Measurements from ENCODE around the gene PRKCB.

Gene PRKCB

DNA sequence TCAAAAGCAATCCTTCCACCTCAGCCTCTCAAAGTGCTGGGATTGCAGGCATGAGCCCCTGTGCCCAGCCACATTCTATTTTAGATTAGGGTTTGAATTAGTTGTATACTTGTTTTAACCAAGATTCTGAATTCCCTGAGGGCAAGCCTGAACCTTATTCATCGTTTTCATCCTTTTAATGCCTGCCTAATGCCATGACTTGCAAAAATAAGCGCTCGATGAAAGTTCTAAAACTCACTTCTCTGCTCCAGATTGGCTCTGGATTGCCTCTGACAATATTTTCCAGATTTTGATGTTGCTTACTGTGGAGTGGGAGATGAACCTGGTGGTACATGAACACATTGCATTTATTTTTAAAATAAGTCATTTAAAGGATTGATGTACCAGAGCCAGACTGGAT is 329.5 kb downstream of the PRKCB start:
- H3K27me3 ChIP-seq (ENCODE audit: control insufficient read depth in 1 of 2, insufficient read depth in 2 of 2, low read length in 2 of 2): no peaks in the 10 kb centered on the region
- no peak overlapping the region for H3K27ac ChIP-seq (ENCODE audit: low read depth, low read length)
- no peaks in the 10 kb centered on the region for H3K9me3 ChIP-seq (ENCODE audit: control insufficient read depth in 1 of 2, low read length in 2 of 2)
- no peaks in the 10 kb centered on the region for H3K36me3 ChIP-seq (ENCODE audit: control insufficient read depth in 1 of 2, insufficient read depth in 2 of 2, low read length in 2 of 2)
- H3K4me1 ChIP-seq (ENCODE audit: control insufficient read depth in 1 of 2, insufficient read depth in 2 of 2, low read length in 2 of 2): no peaks in the 10 kb centered on the region
- no peak overlapping the region for H3K4me3 ChIP-seq (ENCODE audit: low read depth in 1 of 2, low read length in 2 of 2)
- no peak overlapping the region for H3K9ac ChIP-seq (ENCODE audit: low read depth in 1 of 2, low read length in 2 of 2)

DNA sequence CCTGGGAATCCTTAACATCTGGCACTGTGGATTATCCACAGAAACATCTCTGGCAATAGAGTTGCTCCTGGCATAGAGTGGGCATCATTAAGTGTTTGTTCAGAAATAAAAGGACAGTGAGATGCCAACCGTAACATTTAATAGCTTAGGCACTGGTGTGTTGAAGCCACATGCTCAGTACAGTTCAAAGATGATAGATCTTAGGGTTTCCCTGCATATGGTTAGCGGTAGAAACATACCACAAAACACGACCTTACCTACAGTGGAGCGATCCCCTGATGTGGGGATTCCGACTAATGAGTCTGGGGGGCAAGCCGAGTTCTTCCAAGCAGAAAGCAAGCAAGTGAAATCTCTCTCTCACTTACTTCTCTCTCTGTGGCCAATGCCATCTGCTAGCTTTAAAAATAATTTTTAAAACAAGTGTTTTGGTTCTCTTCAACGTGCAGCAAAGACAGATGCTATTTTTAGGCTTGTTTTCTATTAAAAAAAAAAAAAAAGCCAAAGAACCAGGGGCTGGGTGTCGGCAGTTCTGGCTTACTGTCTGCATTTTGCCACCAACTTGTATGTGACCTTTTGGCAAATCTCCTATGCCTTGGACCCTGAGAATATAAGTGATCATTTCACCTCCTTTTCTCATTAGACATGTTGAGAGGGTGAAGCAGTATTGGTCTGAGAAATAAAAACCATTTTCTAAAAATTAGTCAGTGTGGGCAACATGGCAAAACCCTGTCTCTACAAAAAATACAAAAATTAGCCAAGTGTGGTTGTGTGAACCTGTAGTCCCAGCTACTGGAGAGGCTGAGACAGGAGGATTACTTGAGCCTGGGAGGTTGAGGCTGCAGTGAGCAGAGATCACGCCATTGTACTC is 331.1 kb downstream of the PRKCB start:
- Histone ChIP-seq H3K4me1 (ENCODE audit: control insufficient read depth in 1 of 2, insufficient read depth in 2 of 2, low read length in 2 of 2) (no peaks in the 10 kb centered on the region), H3K27me3 (ENCODE audit: control insufficient read depth in 1 of 2, insufficient read depth in 2 of 2, low read length in 2 of 2) (no peaks in the 10 kb centered on the region), H3K9me3 (ENCODE audit: control insufficient read depth in 1 of 2, low read length in 2 of 2) (no peaks in the 10 kb centered on the region), H3K27ac (ENCODE audit: low read depth, low read length) (no peak overlapping the region), H3K4me3 (ENCODE audit: low read depth in 1 of 2, low read length in 2 of 2) (no peak overlapping the region), H3K9ac (ENCODE audit: low read depth in 1 of 2, low read length in 2 of 2) (no peak overlapping the region), H3K36me3 (ENCODE audit: control insufficient read depth in 1 of 2, insufficient read depth in 2 of 2, low read length in 2 of 2) (no peaks in the 10 kb centered on the region)

DNA sequence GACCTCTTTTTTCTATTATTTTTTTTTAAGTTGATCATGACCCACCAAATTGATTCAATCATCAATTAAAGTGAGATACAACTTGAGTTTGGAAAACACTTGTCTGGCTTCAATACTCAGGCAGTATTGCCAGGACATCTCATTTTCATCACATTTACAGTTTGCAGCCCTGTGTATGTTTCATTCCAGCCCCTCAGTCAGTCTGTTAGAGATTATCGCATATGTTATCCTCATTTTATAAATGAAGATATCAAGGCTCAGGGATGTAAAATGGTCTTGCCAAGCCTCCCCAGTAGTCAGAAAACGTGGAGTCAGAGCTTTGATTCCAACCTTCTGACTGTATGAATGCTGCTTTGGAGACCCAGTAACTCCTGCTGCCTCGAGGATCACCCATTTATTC is 333.1 kb downstream of the PRKCB start:
- Histone ChIP-seq H3K27ac (ENCODE audit: low read depth, low read length) (no peak overlapping the region), H3K27me3 (ENCODE audit: control insufficient read depth in 1 of 2, insufficient read depth in 2 of 2, low read length in 2 of 2) (no peaks in the 10 kb centered on the region), H3K4me1 (ENCODE audit: control insufficient read depth in 1 of 2, insufficient read depth in 2 of 2, low read length in 2 of 2) (no peaks in the 10 kb centered on the region), H3K36me3 (ENCODE audit: control insufficient read depth in 1 of 2, insufficient read depth in 2 of 2, low read length in 2 of 2) (no peaks in the 10 kb centered on the region), H3K9me3 (ENCODE audit: control insufficient read depth in 1 of 2, low read length in 2 of 2) (no peaks in the 10 kb centered on the region), H3K9ac (ENCODE audit: low read depth in 1 of 2, low read length in 2 of 2) (no peak overlapping the region), H3K4me3 (ENCODE audit: low read depth in 1 of 2, low read length in 2 of 2) (no peak overlapping the region)

DNA sequence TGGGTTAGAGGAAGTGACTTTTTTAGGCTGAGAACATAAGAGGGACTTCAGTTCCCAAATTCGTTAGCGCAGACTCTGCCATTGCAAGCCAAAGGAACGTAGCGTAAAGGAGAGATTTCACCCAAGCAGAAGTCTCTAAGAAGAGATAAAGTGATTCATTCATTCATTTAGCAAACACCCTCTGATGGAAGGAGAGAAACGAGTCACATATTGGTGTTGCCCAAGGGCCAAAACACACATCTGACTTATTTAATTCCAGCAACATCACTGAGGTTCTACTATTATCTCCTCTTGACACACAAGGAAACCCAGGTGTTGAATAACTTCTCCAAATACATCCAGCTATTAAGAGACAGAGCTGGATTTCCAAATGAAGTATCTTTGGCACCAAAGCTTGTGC is 334.6 kb downstream of the PRKCB start:
- no peaks in the 10 kb centered on the region for H3K27me3 ChIP-seq (ENCODE audit: control insufficient read depth in 1 of 2, insufficient read depth in 2 of 2, low read length in 2 of 2)
- H3K4me1 ChIP-seq (ENCODE audit: control insufficient read depth in 1 of 2, insufficient read depth in 2 of 2, low read length in 2 of 2): no peaks in the 10 kb centered on the region
- H3K4me3 ChIP-seq (ENCODE audit: low read depth in 1 of 2, low read length in 2 of 2): no peak overlapping the region
- no peak overlapping the region for H3K27ac ChIP-seq (ENCODE audit: low read depth, low read length)
- no peaks in the 10 kb centered on the region for H3K9me3 ChIP-seq (ENCODE audit: control insufficient read depth in 1 of 2, low read length in 2 of 2)
- H3K36me3 ChIP-seq (ENCODE audit: control insufficient read depth in 1 of 2, insufficient read depth in 2 of 2, low read length in 2 of 2): no peaks in the 10 kb centered on the region
- H3K9ac ChIP-seq (ENCODE audit: low read depth in 1 of 2, low read length in 2 of 2): no peak overlapping the region

DNA sequence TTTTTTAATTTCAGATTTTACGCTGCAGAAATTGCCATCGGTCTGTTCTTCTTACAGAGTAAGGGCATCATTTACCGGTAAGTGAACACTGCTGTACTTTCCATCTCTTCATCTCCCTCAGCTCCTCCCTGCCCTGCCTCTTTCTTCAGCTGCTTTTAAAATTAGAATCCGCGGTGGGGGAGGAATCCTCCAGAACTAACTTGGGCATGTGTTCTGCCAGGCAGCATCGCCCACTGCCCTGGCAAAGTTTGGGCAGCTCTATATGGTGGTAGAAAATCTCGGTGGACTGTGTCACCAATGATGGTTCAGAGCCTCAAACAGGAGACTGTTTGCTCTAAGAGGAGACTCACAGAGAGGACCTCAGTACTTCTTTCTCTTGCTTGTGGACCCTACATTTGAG is 338.7 kb downstream of the PRKCB start:
- no peaks in the 10 kb centered on the region for H3K9me3 ChIP-seq (ENCODE audit: control insufficient read depth in 1 of 2, low read length in 2 of 2)
- no peaks in the 10 kb centered on the region for H3K4me1 ChIP-seq (ENCODE audit: control insufficient read depth in 1 of 2, insufficient read depth in 2 of 2, low read length in 2 of 2)
- H3K36me3 ChIP-seq (ENCODE audit: control insufficient read depth in 1 of 2, insufficient read depth in 2 of 2, low read length in 2 of 2): no peaks in the 10 kb centered on the region
- H3K27ac ChIP-seq (ENCODE audit: low read depth, low read length): no peak overlapping the region
- no peaks in the 10 kb centered on the region for H3K27me3 ChIP-seq (ENCODE audit: control insufficient read depth in 1 of 2, insufficient read depth in 2 of 2, low read length in 2 of 2)
- H3K4me3 ChIP-seq (ENCODE audit: low read depth in 1 of 2, low read length in 2 of 2): no peak overlapping the region
- H3K9ac ChIP-seq (ENCODE audit: low read depth in 1 of 2, low read length in 2 of 2): no peak overlapping the region

DNA sequence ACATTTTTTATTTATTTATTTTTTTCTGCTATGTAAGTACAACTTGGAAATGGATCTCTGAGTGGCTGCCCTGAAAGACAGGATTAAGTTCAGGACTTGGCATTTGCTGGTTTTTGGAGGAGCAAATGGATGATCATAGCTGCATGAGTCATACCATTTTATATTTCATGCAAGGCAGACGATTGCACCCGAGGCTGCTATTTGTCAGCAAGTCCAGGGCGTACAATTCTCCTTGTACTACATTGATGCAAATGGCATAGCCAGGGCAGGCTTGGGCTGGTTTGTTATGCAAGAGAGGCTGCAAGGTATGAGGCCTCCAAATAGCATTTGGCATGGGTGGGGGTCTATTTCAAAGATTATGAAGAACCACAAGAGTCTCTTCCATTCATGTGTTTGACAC is 339.2 kb downstream of the PRKCB start:
- H3K36me3 ChIP-seq (ENCODE audit: control insufficient read depth in 1 of 2, insufficient read depth in 2 of 2, low read length in 2 of 2): no peaks in the 10 kb centered on the region
- no peaks in the 10 kb centered on the region for H3K27me3 ChIP-seq (ENCODE audit: control insufficient read depth in 1 of 2, insufficient read depth in 2 of 2, low read length in 2 of 2)
- H3K4me1 ChIP-seq (ENCODE audit: control insufficient read depth in 1 of 2, insufficient read depth in 2 of 2, low read length in 2 of 2): no peaks in the 10 kb centered on the region
- no peak overlapping the region for H3K4me3 ChIP-seq (ENCODE audit: low read depth in 1 of 2, low read length in 2 of 2)
- no peaks in the 10 kb centered on the region for H3K9me3 ChIP-seq (ENCODE audit: control insufficient read depth in 1 of 2, low read length in 2 of 2)
- no peak overlapping the region for H3K27ac ChIP-seq (ENCODE audit: low read depth, low read length)
- no peak overlapping the region for H3K9ac ChIP-seq (ENCODE audit: low read depth in 1 of 2, low read length in 2 of 2)

DNA sequence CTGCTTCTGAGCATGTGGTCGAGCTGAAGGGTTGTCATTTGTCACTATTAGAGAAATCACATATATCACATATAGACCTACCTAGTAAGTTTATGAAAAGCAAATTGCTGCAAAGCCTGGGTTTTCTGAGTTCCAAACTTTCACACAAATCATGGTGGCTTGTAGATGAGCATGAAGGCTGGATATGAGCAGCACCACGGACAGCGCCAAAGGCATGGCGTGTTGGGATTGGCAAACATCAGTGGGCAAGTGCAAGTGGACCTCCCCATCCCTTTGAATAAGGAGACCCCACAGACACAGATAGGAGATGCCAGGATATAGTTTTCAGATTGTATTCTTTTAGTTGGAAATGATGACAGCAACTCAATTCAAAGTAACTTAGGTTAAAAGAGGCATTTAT is 342.7 kb downstream of the PRKCB start:
- H3K36me3 ChIP-seq (ENCODE audit: control insufficient read depth in 1 of 2, insufficient read depth in 2 of 2, low read length in 2 of 2): no peaks in the 10 kb centered on the region
- H3K4me1 ChIP-seq (ENCODE audit: control insufficient read depth in 1 of 2, insufficient read depth in 2 of 2, low read length in 2 of 2): peaks cover 0 to 9% of the 10 kb centered on the region in 2 donors
- no peaks in the 10 kb centered on the region for H3K9me3 ChIP-seq (ENCODE audit: control insufficient read depth in 1 of 2, low read length in 2 of 2)
- H3K4me3 ChIP-seq (ENCODE audit: low read depth in 1 of 2, low read length in 2 of 2): no peak overlapping the region
- H3K27me3 ChIP-seq (ENCODE audit: control insufficient read depth in 1 of 2, insufficient read depth in 2 of 2, low read length in 2 of 2): no peaks in the 10 kb centered on the region
- no peak overlapping the region for H3K27ac ChIP-seq (ENCODE audit: low read depth, low read length)
- H3K9ac ChIP-seq (ENCODE audit: low read depth in 1 of 2, low read length in 2 of 2): no peak overlapping the region

DNA sequence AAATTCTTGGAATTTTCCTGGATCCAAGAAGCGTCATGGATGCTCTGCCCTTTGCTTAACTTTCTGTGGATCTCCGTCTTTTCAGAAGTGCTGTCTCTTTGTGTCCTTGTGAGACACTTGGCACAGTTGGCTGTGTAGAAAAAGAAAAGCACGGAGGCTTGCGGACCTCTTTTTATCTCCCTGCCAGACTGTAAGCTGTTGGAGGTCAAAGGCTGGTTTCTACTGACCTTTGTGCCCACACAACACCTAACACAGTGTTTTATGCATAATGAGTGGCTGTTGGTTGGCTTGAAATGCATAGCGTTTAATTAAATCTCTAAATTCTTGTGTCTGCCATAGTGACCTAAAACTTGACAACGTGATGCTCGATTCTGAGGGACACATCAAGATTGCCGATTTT is 344.7 kb downstream of the PRKCB start:
- Histone ChIP-seq H3K4me3 (ENCODE audit: low read depth in 1 of 2, low read length in 2 of 2) (peak overlapping the region in 1 of 2 donors; percentile 4), H3K36me3 (ENCODE audit: control insufficient read depth in 1 of 2, insufficient read depth in 2 of 2, low read length in 2 of 2) (no peaks in the 10 kb centered on the region), H3K4me1 (ENCODE audit: control insufficient read depth in 1 of 2, insufficient read depth in 2 of 2, low read length in 2 of 2) (peaks cover 0 to 9% of the 10 kb centered on the region in 2 donors), H3K27me3 (ENCODE audit: control insufficient read depth in 1 of 2, insufficient read depth in 2 of 2, low read length in 2 of 2) (no peaks in the 10 kb centered on the region), H3K27ac (ENCODE audit: low read depth, low read length) (no peak overlapping the region), H3K9ac (ENCODE audit: low read depth in 1 of 2, low read length in 2 of 2) (no peak overlapping the region), H3K9me3 (ENCODE audit: control insufficient read depth in 1 of 2, low read length in 2 of 2) (no peaks in the 10 kb centered on the region)

DNA sequence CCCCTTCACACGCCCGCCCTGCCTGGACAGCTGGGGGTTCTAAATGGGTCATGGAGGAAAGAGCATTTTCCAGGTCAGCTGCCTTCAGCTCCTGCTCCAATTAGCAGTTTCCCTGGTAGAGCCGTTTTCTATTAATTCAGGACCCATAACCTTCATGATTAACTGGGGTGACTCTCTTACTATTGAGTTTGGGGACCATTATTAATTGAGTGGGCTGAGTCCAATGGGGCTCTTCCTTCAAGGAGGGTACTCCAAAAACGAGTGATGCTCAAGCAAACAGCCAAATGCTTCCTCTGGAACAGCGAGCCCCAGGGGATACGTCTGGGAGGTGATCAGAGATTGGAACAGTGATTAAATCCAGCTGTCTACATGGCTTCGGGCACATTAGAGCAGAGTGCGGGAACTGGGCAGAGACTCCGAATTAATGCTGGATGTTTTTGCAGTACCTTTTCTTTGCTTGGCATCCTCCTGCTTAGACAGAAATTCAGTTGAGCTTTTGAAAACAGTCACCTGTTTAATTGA is 352.3 kb downstream of the PRKCB start:
- H3K4me3 ChIP-seq (ENCODE audit: low read depth in 1 of 2, low read length in 2 of 2): no peak overlapping the region
- H3K36me3 ChIP-seq (ENCODE audit: control insufficient read depth in 1 of 2, insufficient read depth in 2 of 2, low read length in 2 of 2): peaks cover 0 to 15% of the 10 kb centered on the region in 2 donors
- H3K27ac ChIP-seq (ENCODE audit: low read depth, low read length): no peak overlapping the region
- no peak overlapping the region for H3K9ac ChIP-seq (ENCODE audit: low read depth in 1 of 2, low read length in 2 of 2)
- no peaks in the 10 kb centered on the region for H3K4me1 ChIP-seq (ENCODE audit: control insufficient read depth in 1 of 2, insufficient read depth in 2 of 2, low read length in 2 of 2)
- no peaks in the 10 kb centered on the region for H3K9me3 ChIP-seq (ENCODE audit: control insufficient read depth in 1 of 2, low read length in 2 of 2)
- H3K27me3 ChIP-seq (ENCODE audit: control insufficient read depth in 1 of 2, insufficient read depth in 2 of 2, low read length in 2 of 2): no peaks in the 10 kb centered on the region

DNA sequence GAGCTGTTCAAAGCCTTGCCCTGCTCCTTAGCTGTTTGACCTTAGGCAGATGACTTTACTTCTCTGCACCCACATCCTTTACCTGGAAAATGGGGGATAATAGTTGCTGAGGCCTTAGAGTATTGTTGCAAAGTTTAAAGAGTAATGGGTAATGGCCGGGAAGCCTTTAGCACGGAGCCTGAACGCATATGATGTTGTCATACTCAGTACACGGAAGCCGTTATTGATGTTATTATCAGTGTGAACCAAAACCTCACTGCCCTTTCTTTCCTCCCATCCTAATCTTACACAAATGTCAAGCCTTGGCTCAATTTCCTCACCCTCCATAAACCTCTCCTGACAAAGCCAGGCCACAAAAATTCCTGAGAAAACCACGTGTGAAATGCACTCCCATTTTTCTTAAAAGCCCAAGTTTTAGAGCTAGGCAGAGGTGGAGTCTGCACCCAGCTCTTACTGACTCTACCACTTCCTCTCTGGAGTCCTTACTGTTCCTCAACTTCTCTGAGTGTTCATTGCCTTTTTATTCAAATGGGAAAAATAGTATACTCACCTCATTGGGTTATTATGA is 353.1 kb downstream of the PRKCB start:
- Histone ChIP-seq H3K27ac (ENCODE audit: low read depth, low read length) (no peak overlapping the region), H3K9ac (ENCODE audit: low read depth in 1 of 2, low read length in 2 of 2) (no peak overlapping the region), H3K36me3 (ENCODE audit: control insufficient read depth in 1 of 2, insufficient read depth in 2 of 2, low read length in 2 of 2) (peaks cover 0 to 15% of the 10 kb centered on the region in 2 donors), H3K4me3 (ENCODE audit: low read depth in 1 of 2, low read length in 2 of 2) (no peak overlapping the region), H3K27me3 (ENCODE audit: control insufficient read depth in 1 of 2, insufficient read depth in 2 of 2, low read length in 2 of 2) (no peaks in the 10 kb centered on the region), H3K9me3 (ENCODE audit: control insufficient read depth in 1 of 2, low read length in 2 of 2) (no peaks in the 10 kb centered on the region), H3K4me1 (ENCODE audit: control insufficient read depth in 1 of 2, insufficient read depth in 2 of 2, low read length in 2 of 2) (no peaks in the 10 kb centered on the region)

Data from duodenal mucosa (tissue), 2 donors.